Measurements from ENCODE around the gene TOM1L2.
"Not testable (repeated sequence)": the region's sequence is repeated elsewhere in the genome, so short reads cannot be mapped to it uniquely, and the experiment has no call there.

The TOM1L2 gene

DNA sequence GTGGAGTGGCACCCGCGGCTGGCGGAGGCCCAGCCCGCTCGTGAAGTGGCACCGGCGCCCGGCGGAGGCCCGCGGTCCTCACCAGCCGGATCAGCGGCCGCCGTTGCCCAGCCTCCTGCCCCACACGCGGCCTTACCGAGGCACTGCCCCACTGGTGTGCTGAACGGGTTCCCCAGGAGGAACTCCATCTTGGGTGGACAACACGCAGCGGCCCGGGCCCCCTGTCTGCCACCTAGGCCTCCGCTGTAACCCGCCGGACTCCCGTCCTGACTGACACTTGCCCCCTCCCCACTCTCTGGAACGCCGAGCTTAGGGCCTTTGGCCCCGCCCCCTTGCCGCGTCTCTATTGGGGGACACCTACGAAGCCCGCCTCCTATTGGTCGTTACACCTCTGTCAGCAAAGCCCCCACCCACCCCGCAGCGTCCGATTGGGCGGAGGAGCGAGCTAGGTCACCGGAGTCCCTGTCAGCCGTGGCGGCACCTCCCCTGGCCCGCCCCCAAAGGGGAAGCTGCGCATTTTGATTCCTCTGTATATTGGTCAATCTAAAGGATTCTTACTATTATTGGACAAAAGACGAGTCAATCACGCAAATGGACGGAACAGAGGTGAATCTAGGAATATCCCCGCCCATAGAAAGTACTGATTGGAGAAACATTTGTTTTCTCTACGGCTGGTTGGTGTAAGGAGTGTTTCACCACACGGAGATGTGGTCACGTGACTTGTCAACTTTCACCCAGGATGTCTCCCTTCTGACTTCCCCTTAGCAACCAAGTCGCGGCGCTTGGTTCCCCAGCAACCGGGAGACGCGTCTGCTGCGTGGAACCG, at the start of gene TOM1L2, which contains the start of gene DRC3:
TOM1L2 (minus strand) TSS at position 275 of the 826 bp plus-strand sequence; CDS start at position 188, 87 bp downstream.
DRC3 (plus strand) TSS at position 737 of the 826 bp plus-strand sequence. CDS start 4,737 bp downstream, outside the sequence.
- peak; percentile 99 to 100 (median 100) for DNase-seq (ENCODE audit: low read depth in 3 of 3)

DNA sequence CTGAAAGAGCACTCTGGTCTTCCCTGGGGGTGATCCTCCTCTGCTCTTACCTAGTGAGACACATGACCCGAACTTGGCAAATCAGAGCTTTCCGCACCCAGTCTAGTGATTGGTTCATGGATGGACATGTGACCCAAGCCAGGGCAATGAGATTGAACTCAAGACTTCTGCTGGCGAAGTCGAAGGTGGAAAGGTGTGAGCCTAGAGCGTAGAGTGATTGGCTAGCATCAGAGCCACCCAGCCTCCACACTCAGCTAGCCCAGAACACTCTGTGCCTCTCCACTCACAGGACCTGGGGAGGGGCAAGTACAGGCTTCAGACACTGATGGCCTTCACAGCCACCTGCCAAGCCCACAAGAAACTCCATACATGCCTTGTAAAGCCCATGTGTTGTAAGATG, 49.2 kb upstream of the TOM1L2 start:
- no peak for DNase-seq (ENCODE audit: low read depth in 3 of 3)

- DNase-seq (ENCODE audit: low read depth in 3 of 3): no peak
Measured at GRCh38 chr17:18020971-18021370, 48.8 kb upstream of the TOM1L2 start.

DNA sequence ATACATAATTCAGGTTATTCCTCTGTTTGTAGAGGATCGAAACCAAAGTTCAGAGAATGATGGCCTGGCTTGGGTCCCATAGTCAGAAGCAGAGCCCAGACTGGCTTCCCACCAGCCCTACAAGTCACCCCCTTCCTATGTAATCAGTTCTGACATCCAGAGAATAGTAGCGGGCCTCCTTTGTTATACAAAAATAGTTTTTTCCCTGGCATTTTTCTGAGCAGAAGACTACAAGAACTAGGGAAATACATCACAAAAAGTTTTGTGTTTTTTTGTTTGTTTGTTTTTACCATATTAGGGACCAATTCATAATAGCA, 47.6 kb upstream of the TOM1L2 start:
- DNase-seq (ENCODE audit: low read depth in 3 of 3): no peak

GRCh38 chr17:18018411-18018921, 46.3 kb upstream of the TOM1L2 start:
- DNase-seq (ENCODE audit: low read depth in 3 of 3): no peak

- no peak for DNase-seq (ENCODE audit: low read depth in 3 of 3)
Measured at GRCh38 chr17:18017958-18018357, 45.8 kb upstream of the TOM1L2 start.

- DNase-seq (ENCODE audit: low read depth in 3 of 3): no peak
Measured at GRCh38 chr17:18016426-18016825, 44.2 kb upstream of the TOM1L2 start.

DNA sequence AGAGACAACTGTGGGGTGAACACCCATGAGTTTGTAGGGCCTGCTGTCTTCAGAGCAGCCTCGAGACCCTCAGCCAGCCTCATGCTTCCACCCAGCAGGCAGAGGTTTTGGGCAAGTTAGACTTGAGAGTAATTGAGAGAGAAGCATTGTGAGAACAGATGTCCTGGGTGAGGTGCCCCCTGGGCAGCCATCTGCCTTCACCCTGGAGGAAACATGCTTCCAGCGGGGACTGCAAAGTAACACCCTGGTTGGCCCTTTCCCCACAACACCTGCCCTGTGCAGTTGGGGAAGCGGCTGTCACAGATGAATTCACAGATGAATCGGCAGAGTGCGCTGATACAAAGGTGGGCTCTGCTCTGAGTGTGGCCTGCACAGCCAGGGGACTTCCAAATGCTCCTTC, 43.4 kb upstream of the TOM1L2 start:
- DNase-seq (ENCODE audit: low read depth in 3 of 3): no peak

GRCh38 chr17:18014006-18014405, 41.8 kb upstream of the TOM1L2 start:
- DNase-seq (ENCODE audit: low read depth in 3 of 3): no peak

DNA sequence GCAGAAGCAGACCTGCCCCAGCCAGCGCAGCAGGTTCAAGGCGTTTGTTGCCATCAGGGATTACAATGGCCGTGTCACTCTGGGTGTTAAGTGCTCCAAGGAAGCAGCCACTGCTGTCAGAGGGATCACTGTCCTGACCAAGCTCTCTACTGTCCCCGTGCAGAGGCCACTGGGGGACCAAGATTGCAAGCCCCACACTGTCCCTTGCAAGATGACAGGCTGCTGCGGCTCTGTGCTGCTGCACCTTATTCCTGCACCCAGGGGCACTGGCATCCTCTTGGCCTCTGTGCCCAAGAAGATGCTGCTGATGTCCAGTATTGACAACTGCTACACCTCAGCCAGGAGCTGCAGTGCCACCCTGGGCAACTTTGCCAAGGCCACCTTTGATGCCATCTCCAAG, 39.1 kb upstream of the TOM1L2 start:
- DNase-seq (ENCODE audit: low read depth in 3 of 3): no peak

GRCh38 chr17:18009609-18010420, 37.6 kb upstream of the TOM1L2 start:
- DNase-seq (ENCODE audit: low read depth in 3 of 3): no peak

GRCh38 chr17:18008496-18009268, 36.5 kb upstream of the TOM1L2 start:
- no peak for DNase-seq (ENCODE audit: low read depth in 3 of 3)

DNA sequence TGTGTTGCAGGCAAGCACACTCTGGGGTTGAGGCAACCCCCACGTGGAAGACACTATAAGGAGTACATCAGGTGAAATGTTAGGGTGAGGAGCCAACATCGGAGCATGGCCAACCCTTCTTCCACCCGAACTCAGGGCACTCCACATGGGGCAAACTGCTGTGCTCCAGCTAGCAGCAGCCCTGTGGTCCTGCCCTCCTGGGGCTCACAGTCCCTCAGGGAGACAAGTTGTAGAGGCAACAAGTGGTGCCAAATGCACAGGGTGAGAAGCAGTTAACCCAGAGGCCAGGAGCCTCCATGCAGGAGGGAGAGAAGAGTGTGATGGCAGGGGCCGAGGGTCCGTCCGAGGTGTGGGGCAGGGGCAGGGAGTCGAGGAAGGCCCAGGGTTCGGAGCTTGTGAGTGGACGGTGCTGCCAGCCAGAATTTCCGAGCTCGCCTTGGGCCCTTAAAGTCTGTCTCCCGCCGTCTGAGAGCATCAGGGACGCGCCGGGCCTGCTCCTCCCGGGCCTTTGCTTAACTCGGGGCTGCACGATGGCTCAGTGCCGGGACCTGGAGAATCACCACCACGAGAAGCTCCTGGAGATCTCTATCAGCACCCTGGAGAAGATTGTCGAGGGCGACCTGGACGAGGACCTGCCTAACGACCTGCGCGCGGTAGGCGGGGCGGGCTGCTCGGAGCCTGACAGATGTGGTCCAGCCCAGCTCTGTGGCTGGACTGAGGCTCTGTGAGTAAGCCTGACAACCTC, 34.5 kb upstream of the TOM1L2 start:
- DNase-seq (ENCODE audit: low read depth in 3 of 3): no peak

DNA sequence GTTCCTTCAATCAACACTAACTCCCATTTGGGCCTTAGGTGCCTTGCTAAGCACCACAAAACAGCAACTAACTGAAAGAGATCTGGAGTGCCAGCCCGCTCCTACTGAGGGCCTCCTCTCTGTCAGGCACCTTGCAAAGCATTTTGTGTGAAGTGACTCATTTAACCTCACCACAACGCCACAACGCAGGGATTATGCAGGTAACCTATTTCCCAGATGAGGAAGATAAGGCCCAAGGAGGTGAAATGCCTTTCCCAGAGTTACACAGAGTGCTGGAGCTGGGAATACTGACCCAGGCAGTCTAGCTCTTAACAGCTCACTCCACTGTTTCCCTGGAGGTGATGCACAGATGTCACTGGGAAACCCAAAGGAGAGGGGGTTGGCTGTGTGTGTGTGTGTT, 33.3 kb upstream of the TOM1L2 start:
- no peak for DNase-seq (ENCODE audit: low read depth in 3 of 3)

- DNase-seq (ENCODE audit: low read depth in 3 of 3): no peak
Measured at GRCh38 chr17:18004884-18005305, 32.7 kb upstream of the TOM1L2 start.

GRCh38 chr17:18004345-18004744, 32.1 kb upstream of the TOM1L2 start:
- DNase-seq (ENCODE audit: low read depth in 3 of 3): no peak

DNA sequence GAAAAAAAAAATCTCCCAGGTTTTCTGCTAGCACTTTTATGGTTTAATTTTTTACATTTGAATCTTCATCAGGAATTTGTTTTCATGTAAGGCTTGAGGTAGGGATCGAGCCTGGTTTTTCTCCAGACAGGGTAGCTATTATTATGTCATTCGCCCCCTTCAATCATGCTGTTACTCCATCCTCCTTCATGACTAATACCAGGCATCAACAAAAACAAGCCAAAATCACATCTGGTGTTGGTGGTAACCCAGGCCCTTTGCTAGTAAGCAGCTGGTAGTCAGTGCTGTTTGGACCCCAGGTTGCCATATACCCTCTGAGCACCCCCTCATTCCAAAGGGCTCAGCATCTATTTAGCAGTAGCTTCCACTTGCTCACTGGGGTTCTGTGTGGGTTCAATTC, 30.0 kb upstream of the TOM1L2 start:
- no peak for DNase-seq (ENCODE audit: low read depth in 3 of 3)

GRCh38 chr17:18000030-18000408, 27.8 kb upstream of the TOM1L2 start:
- no peak for DNase-seq (ENCODE audit: low read depth in 3 of 3)

DNA sequence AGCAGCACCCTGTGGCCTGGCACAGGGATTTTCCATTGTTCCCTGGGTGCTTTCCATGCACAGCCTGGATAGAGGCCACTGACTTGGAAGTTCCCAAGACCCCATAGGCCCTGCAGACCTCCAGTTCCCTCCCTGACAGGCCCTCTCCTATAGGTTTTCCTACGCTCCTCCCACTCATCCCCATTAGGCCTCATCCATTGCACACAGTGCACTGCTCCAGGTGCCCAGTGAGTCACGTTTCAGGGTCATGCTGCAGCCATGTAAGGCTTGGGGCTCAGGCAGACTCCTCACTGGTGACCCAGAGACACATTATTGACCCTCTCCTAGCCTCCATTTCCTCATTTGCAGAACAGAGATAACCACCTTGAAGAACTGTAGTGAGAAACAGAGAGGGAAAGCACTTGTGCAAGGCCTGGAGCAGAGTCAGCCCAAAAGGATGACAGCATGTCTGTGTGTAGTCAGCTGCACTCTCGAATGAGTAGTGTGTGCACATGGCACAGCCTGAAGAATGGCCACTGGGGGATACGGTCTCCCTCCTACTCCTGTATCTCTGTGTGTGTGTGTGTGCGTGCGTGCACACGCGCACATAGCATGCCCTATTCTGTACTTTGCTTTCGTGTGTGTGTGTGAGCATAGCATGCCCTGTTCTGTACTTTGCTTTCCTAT, 27.3 kb upstream of the TOM1L2 start:
- no peak for DNase-seq (ENCODE audit: low read depth in 3 of 3)

DNA sequence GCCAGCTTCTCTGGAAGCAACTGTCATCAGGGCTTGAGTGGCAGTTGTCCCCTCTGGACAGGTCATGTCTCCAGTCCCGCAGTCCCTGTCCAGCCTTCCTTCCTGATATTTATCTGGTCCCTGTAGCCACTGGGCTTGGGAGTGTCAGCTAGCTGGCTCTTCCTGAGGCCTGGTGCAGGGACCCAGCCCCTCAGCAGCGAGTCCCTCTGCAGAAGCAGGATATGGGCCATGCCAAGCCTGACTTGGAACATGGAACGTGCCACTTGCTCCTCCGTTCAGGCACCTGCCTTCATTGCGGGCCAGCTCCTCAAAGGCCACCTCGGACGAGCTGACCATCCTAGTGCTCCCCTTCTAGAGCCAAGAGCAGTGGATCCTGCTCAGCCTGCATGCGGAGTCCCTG, 26.7 kb upstream of the TOM1L2 start:
- no peak for DNase-seq (ENCODE audit: low read depth in 3 of 3)

- not testable (repeated sequence) for DNase-seq (ENCODE audit: low read depth in 3 of 3)
Measured at GRCh38 chr17:17995887-17996286, 23.7 kb upstream of the TOM1L2 start.
